Activated gamma-delta T cell (primary cell): ENCODE measurements around the gene CROCC.
A peak's percentile ranks its signal among the peaks of the same experiment; 100 is the strongest.
"Not testable (repeated sequence)": the region's sequence is repeated elsewhere in the genome, so short reads cannot be mapped to it uniquely, and the experiment has no call there.

Source experiments
- DNase-seq: peaks from one replicate; lab custom pipeline; 2025; lab: John Stamatoyannopoulos, UW

Gene CROCC

DNA sequence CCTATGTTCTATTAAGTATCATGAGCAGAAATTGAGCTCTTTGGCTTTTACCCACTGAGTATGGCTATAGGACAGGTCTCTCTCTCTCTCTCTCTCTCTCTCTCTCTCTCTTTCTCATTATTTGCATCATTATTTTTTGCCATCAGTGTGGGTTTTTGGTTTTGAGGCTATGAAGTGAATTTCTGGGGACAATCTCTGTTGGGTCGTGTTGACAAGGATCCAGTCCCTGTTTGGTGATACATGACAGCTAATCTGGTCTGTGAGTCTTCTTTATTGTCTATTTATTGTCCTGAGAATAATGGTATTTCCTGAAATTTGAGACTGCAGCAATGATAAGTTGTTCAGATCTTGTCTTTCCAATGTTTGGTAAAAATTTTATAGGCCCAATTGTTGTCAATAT lies 24.1 kb upstream of the CROCC start:
- not testable (repeated sequence) for DNase-seq

DNA sequence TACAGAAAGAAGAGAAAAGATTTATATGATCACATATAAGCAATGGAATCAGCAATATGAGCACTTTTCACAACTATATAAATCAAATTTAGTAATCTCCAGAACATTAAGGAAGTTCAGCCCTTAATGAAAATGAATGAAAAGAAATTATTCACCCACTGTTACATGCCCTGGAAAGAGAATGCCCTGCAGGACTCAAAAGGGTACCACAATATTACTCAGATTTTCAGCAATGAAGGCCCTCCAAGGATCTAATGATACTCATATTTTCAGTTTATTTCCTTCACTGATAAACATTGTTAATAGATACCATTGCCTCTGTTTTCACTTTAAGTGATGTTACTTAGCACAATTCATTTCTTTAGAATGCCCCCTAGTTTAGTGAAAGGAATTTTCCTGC lies 23.4 kb upstream of the CROCC start:
- DNase-seq: not testable (repeated sequence)

DNA sequence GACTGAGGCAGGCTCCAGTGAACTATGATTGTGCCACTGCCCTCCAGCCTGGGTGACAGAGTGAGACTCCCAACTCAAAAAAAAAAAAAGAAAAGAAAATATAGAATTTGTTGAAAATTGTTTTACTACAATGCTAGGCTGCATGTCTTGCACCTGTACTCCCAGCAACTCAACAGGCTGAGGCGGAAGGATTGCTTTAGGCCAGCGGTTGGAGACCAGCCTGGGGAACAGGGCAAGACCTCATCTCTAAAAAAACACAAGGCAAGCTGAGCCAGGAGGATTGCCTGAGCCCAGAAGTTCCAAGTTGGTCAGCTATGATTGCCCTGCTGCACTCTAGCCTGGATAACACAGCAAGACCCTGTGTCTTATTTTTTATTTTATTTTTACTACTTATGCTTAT lies 22.7 kb upstream of the CROCC start:
- DNase-seq: not testable (repeated sequence)

DNA sequence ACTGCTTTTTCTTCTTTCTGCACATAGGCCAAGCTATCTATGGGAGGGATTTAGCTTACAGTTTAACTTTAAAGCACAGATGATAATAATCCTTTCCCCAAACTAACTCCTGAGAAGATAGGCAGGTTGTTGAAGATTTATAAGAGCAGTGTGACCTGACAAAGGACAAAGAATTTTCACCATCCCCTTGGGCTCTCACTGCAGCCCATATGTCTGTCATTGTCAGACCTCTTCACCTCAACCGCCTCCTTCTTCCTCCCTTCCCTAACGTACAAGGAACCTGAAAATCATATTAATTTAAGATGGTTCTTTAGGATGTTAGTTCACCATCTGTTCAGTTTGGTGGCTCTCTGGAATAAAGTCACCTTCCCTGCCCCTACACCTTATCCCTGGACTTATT lies 21.0 kb upstream of the CROCC start:
- DNase-seq: no peak

DNA sequence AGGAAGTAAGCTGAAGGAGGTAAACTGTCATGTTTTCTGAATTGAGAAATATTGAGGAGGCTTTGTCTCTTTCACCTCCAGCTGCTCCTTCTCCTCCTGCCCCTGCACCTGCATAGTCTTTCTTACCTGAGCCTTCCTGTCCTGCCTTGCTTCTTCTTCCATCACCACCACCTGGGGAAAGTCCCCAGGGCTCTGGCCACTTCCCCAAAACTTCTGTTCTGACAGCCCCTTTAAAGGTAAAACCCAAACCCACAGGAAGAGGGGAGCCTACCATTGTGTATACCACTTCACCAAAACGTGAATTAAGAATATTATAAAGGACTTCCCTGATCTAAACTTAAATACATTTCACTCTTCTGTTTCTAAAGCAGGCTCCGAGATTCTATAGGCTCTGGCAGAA lies 20.4 kb upstream of the CROCC start:
- not testable (repeated sequence) for DNase-seq

DNA sequence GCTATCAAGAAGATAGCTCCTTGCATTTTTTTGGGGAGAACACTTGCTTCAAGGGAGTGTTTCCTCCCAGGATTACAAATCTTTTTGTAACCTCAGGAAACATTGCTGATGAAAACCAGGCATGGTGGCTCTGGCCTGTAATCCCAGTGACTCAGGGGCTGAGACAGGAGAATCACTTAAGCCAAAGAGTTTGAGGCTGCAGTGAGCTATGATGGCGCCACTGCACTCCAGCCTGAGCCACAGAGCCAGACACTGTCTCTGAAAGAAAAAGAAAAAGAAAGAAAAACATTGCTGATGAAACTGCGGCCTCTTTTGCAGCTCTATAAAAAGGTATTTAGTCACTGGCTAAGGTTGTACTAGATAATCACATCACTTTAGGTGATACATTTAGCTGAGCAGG lies 18.7 kb upstream of the CROCC start:
- no peak for DNase-seq

DNA sequence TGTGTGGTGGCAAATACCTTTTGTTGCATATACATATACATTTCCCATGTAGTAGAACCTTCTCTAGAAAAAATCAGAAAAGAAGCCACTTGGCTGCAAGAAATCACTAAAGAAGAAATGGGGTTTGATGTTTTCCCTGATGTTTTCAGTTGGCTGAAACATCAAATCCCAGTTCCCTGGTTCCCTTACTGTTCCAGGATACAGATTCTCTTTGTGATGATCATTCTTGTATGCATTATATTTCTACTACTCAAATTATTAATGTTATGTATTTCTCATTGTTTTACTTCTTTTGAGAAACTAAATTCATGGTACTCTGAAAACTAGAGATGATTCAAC lies 18.3 kb upstream of the CROCC start:
- no peak for DNase-seq

DNA sequence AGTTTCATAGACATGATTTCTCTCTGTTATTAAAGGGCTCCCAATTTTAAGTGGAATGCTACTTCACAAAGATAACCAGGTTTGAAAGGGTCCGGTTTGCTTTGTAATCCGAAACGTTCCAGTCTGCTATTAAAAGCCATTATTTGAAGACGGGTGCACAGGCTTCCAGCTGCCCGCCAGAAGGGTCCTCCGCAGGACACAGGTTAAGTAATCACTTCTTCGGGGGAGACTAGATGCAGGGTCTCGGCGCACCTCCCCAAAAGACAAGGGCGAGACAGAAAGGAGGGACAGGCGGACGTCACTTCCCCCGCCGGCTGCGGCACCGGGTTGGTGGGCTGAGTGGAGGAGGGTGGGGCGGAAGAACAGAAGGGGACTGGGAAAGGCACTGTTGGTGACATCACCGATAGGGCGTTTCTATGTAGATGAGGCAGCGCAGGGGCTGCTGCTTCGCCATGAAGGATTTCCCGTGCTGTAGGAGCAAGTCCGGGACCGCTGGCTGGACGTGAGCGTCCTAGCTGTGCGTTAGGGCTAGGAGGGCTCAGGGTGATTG lies 17.1 kb upstream of the CROCC start:
- DNase-seq: peak; percentile 99

DNA sequence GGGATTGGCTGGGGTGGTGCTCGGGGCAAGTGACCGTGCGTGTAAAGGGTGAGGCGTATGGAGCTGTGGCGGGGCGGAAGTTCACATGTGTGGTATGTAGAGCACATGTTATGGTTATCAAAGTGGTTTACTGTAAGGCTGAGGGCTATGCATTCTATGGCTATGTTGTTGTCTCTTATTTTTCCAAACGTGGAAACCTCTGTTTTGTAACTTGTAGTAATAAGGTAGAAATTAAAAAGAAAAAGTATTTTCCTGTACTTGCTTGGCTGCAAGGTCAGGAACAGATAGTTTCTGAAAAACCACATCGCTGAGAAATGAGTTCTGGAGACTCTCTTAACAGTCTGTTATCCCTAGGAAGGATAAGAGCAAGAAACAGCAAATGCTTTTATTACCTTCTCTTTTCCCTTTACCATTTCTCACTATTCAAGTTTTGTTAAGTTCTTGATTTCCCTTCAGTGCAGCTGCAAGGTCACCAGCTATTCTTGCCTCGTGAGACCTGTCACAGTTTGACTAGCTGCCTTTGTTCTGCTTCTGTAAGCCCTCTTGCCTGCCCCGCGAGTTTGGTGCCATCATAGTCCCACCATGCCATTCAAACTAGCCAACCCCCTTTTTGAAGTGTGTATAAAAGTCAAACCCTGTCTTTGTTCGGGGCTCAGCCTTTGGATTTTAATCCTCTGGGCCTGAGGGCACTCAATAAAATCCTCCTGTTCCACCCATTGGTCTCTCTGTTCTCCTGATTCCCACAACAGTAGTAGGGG lies 16.4 kb upstream of the CROCC start:
- DNase-seq: no peak

DNA sequence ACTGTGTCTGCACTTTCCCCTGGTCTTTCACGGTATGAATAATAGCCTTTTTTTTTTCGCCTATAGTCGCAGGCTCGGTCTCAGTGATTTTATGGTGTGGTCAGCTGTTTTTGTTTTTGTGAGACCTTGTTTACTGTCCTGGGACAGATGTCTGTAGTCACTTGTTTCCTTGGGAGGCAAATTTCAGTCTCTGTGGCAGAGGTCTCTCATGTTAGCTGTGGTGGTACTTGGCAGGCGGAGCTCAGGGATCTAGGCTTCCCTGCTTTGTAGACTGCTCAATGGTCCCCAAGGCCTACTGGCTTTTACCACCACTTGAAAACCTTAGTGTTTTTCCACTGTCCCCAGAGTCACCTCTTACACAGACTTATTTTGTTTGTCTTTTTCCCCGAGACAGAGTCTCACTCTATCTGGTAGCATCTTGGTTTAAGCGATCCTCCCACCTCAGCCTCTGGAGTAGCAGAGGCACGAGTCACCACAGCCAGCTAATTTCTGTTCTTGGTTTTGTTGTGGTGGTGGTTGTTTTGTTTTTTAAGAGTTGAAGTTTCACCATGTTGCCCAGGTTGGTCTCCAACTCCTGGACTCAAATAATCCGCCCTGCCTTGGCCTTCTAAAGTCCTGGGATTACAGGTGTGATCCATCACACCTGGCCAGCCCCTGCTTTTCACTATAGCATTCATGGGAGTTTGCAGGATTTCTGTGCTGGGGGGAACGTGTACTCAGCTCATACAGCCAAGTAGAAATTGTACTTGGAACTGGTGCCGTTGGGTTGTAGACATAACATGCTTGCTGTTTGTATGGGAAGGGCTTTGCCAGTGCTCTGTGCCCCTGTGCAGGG lies 15.6 kb upstream of the CROCC start:
- no peak for DNase-seq

DNA sequence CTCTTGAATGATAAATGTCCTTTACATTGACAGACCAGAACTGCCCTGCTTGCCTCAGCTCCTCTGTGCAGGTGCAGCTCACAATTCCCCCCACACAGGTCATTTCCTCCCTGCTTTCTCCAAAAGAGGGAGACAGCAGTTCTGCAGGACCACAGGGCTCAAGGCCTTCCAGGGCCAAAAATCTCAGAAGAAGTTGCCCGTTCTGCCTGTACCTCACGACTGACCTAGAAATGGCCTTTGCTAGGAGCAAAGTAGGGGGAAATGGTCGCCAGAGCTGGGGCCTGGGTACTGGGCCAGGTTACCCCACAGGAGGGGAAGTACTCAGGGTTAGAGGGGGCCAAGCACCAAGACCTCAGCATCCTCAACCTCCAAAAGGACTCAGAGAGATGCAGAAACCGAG lies 14.9 kb upstream of the CROCC start:
- DNase-seq: no peak

DNA sequence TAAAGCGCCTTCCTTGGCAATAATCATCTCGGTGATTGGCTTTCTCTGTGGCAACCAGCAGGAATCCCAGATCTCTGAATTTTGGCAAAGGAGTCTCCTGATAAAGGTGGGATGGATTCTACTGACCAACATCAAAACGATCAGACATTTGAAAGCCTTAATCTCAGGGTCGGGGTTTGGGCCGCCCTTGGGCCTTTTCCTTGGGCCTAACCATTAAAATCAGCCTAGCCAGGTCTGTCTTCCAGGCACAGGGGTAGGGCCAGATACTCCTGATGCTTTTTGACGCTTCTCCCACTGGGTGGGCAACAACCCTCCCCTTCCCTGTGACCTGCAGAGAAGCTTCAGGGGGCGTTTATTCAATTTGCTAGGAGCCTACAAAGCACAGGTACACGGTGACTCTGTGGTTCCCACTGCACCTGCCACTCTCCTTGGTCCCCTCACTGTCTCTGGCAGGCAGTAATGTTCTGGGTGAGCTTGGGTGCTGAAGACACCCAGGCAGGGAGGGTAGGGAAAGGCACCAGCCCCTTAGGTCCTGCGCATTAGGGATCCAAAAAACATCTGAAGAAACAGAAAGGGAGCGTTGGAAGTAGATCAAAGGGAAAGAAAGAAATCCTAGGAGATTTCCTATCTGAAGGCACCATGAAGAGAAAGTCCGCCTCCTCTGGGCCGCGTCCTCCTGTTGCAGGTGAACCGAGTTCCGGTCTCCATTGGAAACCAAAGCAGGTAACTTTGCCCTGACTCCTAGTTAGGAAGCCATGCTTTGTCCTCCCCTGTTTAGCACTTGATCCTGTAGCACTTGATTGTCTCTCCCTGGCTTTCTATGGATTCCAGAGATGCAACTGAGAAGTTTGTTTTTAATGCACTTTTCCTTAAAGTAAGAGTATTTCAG lies 13.6 kb upstream of the CROCC start:
- DNase-seq: no peak

DNA sequence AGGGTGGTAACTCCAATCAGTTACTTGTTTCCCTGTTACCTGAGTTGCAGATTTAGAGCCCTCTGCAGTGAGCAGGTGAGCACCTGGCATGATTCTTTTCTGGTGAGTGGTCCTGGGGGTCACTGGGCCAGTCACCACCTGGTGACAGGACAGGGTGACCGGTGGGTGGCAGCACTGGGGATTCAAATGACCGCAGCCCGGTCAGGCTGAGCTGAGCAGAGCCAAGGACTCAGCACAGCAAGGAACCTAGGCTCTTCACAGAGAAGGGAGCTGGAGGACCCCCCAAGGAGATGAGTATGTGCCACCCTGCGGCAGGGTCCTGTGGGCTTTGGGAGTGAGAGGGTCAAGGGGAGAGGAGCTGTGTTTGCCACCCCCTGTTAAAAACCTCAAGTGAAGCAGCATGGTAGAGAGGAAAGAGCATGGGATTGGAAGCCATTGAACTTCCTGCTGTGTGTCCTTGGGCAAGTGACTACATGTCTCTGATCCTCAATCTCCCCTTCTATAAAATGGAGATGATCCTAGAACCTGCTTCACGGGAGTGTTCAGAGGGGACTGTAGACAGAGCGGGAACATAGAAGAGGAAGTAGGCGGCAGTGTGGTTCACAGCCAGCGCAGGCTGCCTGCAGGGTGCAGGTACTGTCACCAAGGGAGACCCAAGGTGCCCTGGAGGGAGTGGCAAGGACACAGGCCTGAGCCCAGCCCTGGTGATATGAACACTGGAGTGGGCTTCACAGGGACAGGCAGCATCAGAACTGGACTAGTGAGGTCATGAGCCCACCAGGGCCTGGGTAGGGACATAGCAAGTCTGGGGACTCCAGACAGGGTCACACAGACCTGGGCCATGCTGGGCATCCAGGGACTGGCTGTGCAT lies 9.6 kb upstream of the CROCC start:
- DNase-seq: not testable (repeated sequence)

DNA sequence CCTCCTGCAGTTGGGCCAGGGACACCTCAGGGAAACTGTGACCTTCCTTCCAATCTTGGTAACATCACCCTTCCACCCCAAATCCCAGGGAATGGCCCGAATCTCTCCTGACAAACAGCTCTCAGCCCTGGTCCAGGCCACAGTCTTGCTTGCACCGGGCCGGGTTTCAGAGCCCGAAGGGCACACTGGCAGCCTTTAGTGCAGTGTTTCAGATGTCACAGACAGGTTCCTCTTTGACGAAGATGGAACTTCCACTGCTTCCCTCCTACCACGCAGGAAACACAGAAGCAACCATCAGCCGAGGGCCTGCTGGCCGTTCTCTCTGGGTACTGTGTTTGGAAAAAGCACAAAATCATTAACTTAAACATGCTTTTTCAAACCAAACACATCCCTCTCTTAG lies 9.0 kb upstream of the CROCC start:
- DNase-seq: not testable (repeated sequence)

DNA sequence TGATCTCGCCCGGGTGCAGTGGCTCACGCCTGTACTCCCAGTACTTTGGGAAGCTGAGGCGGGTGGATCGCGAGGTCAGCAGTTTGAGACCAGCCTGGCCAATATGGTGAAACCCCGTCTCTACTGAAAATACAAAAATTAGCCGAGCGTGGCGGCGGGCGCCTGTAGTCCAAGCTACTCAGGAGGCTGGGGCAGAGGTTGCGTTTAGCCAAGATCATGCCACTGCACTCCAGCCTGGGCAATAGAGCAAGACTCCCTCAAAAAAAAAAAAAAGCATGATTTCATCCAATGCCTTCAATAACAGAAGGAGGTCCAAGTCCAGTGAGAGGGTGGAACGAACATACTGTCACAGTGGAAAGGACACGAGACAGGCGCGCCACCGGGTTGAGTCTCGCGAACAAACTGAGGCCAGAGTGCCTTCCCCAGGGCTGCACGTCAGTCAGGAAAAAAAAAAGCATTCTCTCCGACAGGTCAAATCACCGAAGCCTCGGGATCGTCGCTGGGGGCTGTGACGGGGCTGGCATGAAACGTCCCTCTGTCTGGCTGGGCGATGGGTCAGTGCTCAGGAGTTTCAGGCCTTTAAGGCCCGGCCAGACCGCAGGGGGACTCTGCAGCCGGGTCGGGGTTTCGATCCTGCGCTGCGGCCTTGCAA lies 8.4 kb upstream of the CROCC start:
- no peak for DNase-seq

DNA sequence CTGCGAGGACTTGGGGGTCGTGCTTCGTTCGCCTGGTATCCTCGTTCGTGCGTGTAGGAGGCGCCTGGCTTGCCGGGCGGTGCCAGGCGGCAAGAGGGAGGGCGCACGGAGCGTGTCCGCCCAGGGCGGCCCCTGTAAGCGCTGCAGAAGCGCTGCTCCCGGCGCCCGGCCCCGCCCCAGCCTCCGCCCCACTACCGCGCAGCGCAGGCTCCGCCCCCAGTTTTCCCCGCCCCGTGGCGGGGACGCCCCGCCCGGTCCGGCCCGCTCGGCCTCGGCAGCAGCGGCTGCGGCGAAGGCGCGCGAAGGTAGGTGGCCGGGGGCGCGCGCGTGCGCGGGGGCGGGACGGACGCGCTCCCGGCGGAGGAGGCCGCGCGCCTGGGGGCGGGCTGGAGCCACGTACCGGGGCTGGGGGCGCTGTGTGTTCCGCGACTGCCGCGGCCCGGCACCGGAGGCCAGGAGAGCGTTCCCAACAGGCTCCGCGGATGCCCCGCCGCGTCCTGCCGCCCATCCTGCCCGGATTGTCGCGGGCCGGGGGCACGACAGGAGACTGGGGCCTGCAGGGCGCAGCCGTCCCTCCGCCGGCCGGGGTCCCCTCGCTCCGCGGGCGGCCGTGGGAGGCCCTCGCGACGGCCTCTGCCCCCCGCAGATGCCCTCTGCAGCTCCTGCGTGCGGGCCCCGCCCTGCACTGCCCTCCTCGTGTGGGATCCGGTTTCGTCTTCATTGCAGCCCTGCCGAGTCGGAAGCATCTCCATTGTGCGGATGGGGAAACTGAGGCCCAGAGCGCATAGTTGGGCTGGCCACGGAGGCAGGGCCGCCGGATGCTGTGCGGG lies 7.7 kb upstream of the CROCC start:
- DNase-seq: peak; percentile 96

DNA sequence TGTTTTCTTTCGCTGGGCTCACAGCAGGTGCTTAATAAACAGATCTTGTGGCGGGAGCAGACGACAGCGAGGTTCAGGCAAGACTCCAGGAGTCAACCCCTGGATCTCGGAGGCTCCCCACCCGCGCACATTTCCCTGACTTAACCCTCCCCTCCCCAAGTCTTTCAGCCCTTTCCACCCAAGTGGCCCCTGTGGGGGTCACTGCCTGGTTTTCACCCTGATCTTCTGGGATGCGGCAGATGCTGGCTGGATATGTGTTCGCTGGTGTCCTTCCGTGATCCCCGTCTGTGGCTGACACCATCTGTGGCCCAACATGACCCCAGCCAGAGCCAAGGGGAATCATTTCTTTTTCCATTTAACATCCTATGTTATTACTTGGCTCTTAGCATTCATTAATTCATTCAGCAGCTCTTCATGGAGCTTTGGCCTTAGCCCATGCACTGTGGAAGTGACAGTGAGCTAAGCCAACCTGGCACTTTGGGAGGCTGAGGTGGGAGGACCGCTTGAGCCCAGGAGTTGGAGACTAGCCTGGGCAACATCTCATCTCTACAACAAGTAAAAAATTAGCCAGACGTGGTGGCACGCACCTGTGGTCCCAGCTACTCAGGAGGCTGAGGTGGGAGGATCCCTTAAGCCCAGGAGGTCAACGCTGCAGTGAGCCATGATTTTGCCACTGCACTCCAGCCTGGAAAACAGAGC lies 6.7 kb upstream of the CROCC start:
- not testable (repeated sequence) for DNase-seq

DNA sequence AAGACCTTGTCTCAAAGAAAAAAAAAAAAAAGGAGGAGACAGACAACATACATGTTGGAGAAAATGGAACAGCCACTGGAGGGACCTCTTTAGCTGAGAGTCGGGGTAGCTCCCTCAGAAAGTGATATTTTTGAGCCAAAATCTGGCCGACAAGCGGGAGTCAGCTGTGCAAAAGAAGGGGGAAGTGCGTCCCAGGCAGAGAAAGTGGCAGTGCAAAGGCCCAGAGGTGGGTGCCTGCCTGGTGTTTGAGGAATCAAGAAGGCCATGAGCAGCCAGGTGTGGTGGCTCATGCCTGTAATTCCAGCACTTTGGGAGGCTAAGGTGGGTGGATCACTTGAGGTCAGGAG lies 6.1 kb upstream of the CROCC start:
- no peak for DNase-seq
